GM18909 (cell line): ENCODE results near the gene REELD1.
A peak's percentile ranks its signal among the peaks of the same experiment; 100 is the strongest.

Experiments used
- ATAC-seq: cut with Tn5 transposase; IDR thresholded peaks from one replicate; pipeline ENCODE4 v1.9.1; 2021; ENCODE audit warnings: mild to moderate bottlenecking; ENCODE audit not compliant: unreplicated experiment, poor library complexity

Gene REELD1

GRCh38 chr4:146222313-146222712 lies 8.0 kb downstream of the REELD1 start:
- no peak for ATAC-seq

DNA sequence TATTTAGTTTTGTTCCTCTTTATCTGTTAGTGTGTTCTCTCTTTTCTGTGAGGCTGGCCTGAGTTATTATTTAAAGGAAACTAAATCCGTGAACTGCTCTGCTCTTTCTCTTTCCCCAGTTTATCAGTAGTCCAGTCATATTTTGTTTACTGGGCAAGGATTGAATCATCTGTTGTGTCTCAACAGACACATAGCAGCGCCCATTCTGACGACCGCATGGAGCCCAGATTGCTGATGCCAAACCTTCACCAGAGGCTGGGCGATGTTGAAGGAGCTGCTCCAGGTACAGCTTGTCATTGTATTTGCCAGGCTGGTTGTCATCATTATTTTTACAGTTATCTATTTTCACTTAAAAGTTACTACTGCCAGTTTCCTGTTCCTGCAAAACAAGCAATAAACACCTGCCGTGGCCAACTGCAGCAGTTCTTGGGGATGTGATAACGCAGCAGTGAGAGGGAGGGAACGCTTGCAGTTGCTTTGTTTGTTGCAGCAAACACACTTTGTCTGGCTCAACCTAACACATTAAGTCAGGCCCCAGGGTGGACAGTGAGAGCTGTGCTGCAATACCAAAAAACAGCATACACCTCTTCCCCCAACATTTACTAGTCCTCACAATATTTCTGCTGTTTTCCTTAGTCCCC lies 10.1 kb downstream of the REELD1 start:
- ATAC-seq = no peak

- ATAC-seq = no peak
Observed at GRCh38 chr4:146229406-146229805, 15.1 kb downstream of the REELD1 start.

- ATAC-seq = no peak
Observed at GRCh38 chr4:146232131-146232722, 17.9 kb downstream of the REELD1 start.

DNA sequence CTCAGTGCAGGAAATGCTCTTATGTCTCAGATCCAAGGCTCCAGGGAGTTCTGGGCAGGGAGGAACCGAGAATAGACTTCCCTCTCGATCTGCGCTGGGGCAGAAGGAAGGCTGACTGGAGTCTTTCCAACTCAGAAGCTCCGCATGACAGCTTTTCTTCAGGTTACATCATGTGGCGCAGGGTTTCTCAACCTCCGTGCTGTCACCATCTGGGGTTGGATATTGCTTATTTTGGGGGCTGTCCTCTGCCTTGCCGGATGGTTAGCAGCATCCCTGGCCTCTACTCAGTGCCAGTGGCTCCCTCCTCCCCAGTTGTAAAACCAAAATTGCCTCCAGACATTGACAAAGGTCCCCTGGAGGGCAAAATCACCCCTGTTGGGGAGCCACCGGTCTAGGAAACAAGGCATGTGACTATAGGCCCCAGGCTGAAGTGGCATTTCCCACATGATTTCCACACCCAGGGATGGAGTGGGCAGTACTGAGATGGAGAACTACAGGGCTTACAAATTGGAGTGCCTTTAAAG lies 21.4 kb downstream of the REELD1 start:
- ATAC-seq = no peak

DNA sequence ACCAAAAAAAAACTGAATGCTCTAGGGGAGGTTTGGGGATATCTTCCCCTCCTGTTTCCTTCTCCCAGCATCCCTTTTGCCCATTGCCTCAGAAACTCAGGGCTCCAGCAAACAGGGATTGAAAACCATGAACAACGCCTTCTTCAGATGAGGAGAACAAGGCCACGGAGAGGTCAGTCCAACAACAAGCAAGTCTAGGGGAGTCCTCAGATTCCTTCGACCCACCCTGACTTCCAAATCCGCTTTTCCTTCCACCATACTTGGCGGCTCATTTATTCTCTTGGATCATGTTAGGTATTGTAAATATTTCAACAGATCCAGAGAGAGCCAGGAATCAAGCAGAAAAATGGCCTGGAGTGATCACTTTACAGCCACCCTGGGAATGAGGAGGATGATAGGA lies 21.9 kb downstream of the REELD1 start:
- ATAC-seq = no peak

- ATAC-seq = no peak
Observed at GRCh38 chr4:146237092-146237491, 22.8 kb downstream of the REELD1 start.

DNA sequence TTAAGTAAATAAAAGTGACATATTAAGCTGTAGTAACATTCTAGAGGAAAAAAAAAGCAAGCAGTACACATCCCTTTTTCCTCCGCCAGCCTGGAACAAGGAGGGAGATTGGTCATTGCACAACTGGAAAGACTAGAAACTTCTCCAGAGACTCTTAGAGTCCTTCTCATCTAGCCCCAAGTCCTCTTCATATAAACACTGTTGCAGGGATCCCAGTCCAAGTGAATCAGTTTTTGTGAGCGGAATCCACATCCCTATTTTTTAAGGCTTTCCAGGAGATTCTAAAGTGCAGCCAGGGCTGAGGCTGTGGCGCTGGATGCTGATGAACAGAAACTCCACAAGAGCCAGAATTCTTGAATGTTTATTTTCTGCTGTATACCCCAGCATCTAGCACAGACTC lies 23.8 kb downstream of the REELD1 start:
- ATAC-seq = no peak

DNA sequence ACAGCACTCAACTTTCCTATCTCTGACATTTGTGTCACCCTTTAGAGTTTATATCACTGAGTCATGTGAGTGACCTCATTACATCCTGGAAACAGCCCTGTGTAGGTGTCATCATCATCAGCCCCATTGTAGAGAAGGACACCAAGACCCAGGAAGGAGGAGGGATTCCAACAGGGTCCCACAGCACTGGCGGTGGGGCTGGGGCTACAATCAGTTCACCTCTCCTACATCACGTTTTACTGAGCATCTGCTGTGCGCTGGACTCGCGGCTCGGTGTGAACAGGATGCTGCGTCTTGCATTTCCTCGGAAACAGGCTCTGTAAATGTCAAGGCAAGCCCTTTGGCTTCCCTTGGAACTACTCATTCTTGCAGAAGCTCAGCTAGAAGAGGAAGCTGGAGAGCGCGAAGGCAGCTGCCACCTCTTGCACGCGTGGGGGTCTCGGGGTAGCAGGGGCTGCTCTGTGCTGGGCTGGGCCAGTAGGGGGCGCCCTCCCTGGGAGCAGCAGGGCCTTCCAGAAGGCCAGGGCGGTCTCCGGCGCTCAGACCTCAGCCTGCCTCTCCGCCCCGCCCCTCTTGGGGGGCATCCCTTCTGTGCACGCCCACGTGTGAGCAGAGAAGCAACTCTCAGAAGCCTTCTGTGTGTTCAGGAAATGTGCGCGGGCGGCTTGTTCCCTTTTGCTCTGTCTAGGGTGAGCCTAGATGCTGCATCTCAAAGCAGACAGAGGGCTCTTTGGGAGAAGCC lies 29.0 kb downstream of the REELD1 start:
- ATAC-seq = peak; percentile 86

- ATAC-seq = no peak
Observed at GRCh38 chr4:146243883-146244277, 29.5 kb downstream of the REELD1 start.

DNA sequence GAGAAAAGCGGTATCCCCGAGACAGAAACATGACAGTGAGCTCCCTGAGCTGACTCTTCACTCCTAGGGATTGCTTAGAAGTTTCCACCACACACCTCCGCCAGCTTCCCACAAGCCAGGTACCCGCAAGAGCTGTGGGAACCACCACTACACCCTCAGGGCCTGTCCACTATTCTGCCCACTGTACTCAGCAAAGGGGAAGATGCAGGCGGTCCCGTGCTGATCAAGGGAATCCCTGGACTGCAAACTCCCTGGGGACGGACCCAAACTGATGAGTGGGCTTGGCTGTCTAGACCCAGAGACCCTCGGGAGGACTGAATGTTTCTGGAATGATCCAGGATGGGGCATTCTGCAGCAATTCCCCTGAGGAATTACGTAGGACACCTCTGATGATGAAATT lies 30.2 kb downstream of the REELD1 start:
- ATAC-seq = no peak

- ATAC-seq = no peak
Observed at GRCh38 chr4:146245246-146245645, 30.9 kb downstream of the REELD1 start.

DNA sequence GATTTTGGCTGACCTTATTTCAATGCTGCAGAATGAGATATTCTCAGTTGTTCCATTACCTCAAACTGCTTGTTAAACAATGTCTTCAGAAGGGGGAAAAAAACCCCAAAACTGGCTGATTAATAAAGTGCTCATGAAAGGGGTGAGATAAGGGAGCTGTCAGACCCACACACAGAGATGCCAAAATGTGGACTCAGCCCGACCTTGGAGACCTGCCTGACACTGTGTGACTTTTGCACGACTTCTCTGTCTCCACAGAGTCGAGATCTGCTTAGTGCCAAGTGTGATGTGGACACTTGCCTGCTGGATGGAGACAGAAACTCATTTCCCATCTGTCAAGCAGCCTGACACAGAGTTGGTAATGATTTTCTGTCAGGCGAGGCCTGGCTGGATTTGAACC lies 31.5 kb downstream of the REELD1 start:
- no peak for ATAC-seq

- ATAC-seq = no peak
Observed at GRCh38 chr4:146246381-146246780, 32.0 kb downstream of the REELD1 start.

DNA sequence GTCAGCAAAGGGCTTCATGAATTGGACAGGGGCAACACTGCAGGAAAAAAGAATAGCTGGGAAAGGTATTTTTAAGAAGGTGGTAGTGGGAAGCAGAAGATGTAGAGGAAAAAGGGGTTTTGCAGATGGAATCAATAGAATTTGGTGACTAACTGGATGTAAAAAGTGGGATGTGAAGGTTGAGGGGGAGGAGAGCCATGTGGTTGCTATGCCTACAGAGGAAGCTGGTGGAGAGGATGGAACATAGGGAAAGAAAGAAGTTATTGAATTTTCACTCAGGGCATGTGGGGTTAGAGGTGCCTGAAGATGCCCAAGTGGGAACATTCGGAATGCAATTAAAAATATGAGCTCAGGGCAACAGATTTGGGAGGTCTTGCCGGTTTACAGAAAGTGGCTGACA lies 33.0 kb downstream of the REELD1 start:
- ATAC-seq = no peak

GRCh38 chr4:146252969-146253611 lies 38.8 kb downstream of the REELD1 start:
- ATAC-seq = no peak

- ATAC-seq = no peak
Observed at GRCh38 chr4:146255463-146255862, 41.1 kb downstream of the REELD1 start.

- no peak for ATAC-seq
Observed at GRCh38 chr4:146255874-146256273, 41.5 kb downstream of the REELD1 start.

GRCh38 chr4:146256328-146256727 lies 42.0 kb downstream of the REELD1 start:
- ATAC-seq = no peak

- ATAC-seq = no peak
Observed at GRCh38 chr4:146257511-146257910, 43.2 kb downstream of the REELD1 start.

DNA sequence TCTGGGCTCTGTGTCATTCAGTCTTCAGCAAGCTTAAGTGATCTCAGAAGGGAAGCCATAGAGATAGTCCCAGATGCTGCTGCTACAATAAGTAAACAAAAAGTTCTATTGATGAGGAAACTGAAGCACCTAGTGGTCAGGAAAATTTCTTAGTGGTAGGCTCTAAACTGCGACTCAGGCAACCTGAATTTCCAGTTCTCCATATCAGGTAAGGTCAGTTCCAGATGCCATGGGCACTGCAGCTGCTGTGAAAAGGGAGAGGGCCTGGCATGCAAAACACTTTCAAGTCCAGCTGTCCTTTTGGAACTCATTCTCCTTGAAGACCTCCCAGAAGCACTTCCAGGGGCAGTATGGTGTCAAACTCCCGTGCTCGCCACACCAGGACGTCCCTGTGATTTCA lies 46.2 kb downstream of the REELD1 start:
- no peak for ATAC-seq
